K562 treated with DMSO at 1 percent for 4 hours (cell line): ENCODE data around the gene PPP1R14C. TPM values are rescaled to one million over a fixed set of nuclear protein-coding genes. Genes with fewer than 3 reads are reported as not detected.

ENCODE experiments used
- total RNA-seq: library from RNA; unstranded; fragments of 300-600 nt; gene quantifications from 2 replicates; pipeline ENCODE4 v1.2.3, GENCODE V29; 2022; ENCODE audit not compliant: insufficient read depth

Gene PPP1R14C
- total RNA-seq: 4.2 and 4.4 TPM in 2 replicates

DNA sequence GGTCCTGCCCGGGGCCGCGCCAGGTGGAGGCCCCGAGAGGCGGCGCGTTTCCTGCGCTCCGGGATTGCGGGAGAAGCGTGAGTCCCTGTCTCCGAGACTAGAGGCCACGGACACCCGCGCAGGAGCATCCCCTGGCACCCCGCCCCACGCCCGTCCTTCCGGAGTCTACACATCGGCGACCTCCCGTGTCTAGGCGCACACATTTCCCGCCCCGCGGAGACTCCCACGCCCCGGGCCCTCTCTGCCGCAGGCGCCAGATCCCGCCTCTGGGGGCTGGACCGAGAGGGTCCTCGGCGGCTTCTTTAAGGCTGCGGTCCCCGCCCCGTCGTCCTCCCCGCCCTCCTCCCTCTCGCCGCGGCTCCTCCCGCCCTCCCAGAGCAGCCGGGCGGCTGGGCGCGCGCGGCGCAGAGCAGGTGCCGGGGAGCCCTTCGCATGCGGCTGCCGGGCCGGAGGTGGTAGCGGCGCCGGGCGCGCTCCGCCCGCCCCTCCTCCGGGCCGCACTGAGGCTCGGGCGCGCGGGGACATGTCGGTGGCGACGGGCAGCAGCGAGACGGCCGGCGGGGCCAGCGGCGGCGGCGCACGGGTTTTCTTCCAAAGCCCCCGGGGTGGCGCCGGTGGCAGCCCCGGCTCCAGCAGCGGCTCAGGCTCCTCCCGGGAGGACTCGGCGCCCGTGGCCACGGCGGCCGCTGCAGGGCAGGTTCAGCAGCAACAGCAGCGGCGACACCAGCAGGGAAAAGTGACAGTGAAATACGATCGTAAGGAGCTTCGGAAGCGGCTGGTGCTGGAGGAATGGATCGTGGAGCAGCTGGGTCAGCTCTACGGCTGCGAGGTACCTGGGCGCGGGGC, at the start of gene PPP1R14C:
Gene PPP1R14C (plus strand): TSS at position 375 of the 846 bp plus-strand sequence. CDS start 149 bp downstream, at position 524.

Other genes with a start within 250 kb of the PPP1R14C start
- gene RAET1E, start 244.9 kb upstream of the PPP1R14C start, total RNA-seq: not detected in 2 replicates
- not detected in 2 replicates for gene RAET1G, start 219.9 kb upstream of the PPP1R14C start, total RNA-seq
- gene ULBP2, start 201.0 kb upstream of the PPP1R14C start, total RNA-seq: 6.3 and 11.0 TPM in 2 replicates
- gene ULBP1, start 179.1 kb upstream of the PPP1R14C start, total RNA-seq: 6.3 and 8.8 TPM in 2 replicates
- gene RAET1L, start 117.5 kb upstream of the PPP1R14C start, total RNA-seq: not detected in 2 replicates
- not detected in 2 replicates for gene ULBP3, start 73.9 kb upstream of the PPP1R14C start, total RNA-seq
- not detected in 2 replicates for gene IYD, start 226.0 kb downstream of the PPP1R14C start, total RNA-seq